Fibroblast of lung (primary cell): ENCODE results near the gene PRELID3B. TPM values are rescaled to one million over a fixed set of nuclear protein-coding genes. Genes with fewer than 3 reads are reported as not detected.

Experiments
- DNase-seq, 2 donors: peaks; one replicate each; pipeline versions ENCODE4 v3.0.0 to v3.0.0-alpha.2; 2010; ENCODE audit warnings: low read depth in 2 of 2
- H2AFZ ChIP-seq: 2 replicates; pipeline ENCODE4 v1.5.1; 2012; ENCODE audit warnings: low read length, control low read depth, inconsistent platforms
- H3K27ac ChIP-seq: 2 replicates; pipeline ENCODE4 v1.5.1; 2011; ENCODE audit warnings: low read length, control low read depth; ENCODE audit not compliant: insufficient read depth
- H3K27me3 ChIP-seq: 2 replicates; pipeline ENCODE4 v1.5.1; 2011; ENCODE audit warnings: mild to moderate bottlenecking, low read length; ENCODE audit not compliant: control insufficient read depth, insufficient read depth
- H3K36me3 ChIP-seq: 2 replicates; pipeline ENCODE4 v1.5.1; 2011; ENCODE audit warnings: low read length; ENCODE audit not compliant: control insufficient read depth, insufficient read depth
- H3K4me1 ChIP-seq: 2 replicates; pipeline ENCODE4 v1.5.1; 2011; ENCODE audit warnings: low read length; ENCODE audit not compliant: control insufficient read depth, insufficient read depth; ENCODE audit errors: extremely low read depth
- H3K4me2 ChIP-seq: 2 replicates; pipeline ENCODE4 v1.5.1; 2011; ENCODE audit warnings: low read length, control low read depth; ENCODE audit not compliant: insufficient read depth; ENCODE audit errors: extremely low read depth
- H3K4me3 ChIP-seq, 4 experiments: fragments of 200-600 bp in 1 of 4; sonication (generic) in 1 of 4; replicated peaks in 1 of 4; 2 replicates each; pipeline ENCODE4 v1.5.1; 2011 to 2016; ENCODE audit warnings: low read length in 4 of 4, low read depth in 3 of 4, mild to moderate bottlenecking in 3 of 4, control low read depth in 2 of 4, inconsistent platforms in 1 of 4, mixed read lengths in 1 of 4; ENCODE audit not compliant: insufficient read depth in 1 of 4; ENCODE audit errors: control extremely low read depth in 1 of 4
- H3K79me2 ChIP-seq: 2 replicates; pipeline ENCODE4 v1.5.1; 2012; ENCODE audit warnings: mild to moderate bottlenecking, low read length, inconsistent platforms; ENCODE audit not compliant: control insufficient read depth, insufficient read depth
- H3K9ac ChIP-seq: 2 replicates; pipeline ENCODE4 v1.5.1; 2011; ENCODE audit warnings: mild to moderate bottlenecking, low read length, control low read depth; ENCODE audit not compliant: insufficient read depth
- H3K9me3 ChIP-seq: 2 replicates; pipeline ENCODE4 v1.5.1; 2012; ENCODE audit warnings: low read depth, low read length; ENCODE audit not compliant: control insufficient read depth, insufficient read depth
- H4K20me1 ChIP-seq: 2 replicates; pipeline ENCODE4 v1.5.1; 2011; ENCODE audit warnings: low read length; ENCODE audit not compliant: control insufficient read depth, insufficient read depth; ENCODE audit errors: extremely low read depth
- EZH2 ChIP-seq: IDR thresholded peaks from 2 replicates; pipeline ENCODE4 v1.5.1; 2012; ENCODE audit warnings: low read length, control low read depth, mild to moderate bottlenecking; ENCODE audit errors: missing control alignments
- polyA plus RNA-seq, 2 donors: library from polyadenylated mRNA; depleted of rRNA in 1 of 2; stranded (reverse) in 1 of 2; unstranded in 1 of 2; fragments of >200 nt; gene quantifications; 2 replicates each; pipeline ENCODE4 v1.2.1, GENCODE V29; 2011 to 2012; ENCODE audit warnings: missing spikeins in 1 of 2
- total RNA-seq: library from RNA; depleted of rRNA; stranded (reverse); fragments of >200 nt; gene quantifications from 2 replicates; pipeline ENCODE4 v1.2.1, GENCODE V29; 2014
- TF ChIP-seq, protein P1 (sequence below), 2 donors: IDR thresholded peaks in 1 of 2; conservative IDR thresholded peaks in 1 of 2; 1 replicate in 1 of 2; 2 replicates in 1 of 2; pipeline ENCODE4 v1.5.1; 2011 to 2012; ENCODE audit warnings: low read length in 2 of 2, control low read depth in 1 of 2, inconsistent platforms in 1 of 2, low read depth in 1 of 2, mild to moderate bottlenecking in 1 of 2

Gene PRELID3B
- total and polyA plus RNA-seq, 2 donors (not counting 1 experiment from before 2014, with no cell fraction given), result 64.5 to 127 TPM

DNA sequence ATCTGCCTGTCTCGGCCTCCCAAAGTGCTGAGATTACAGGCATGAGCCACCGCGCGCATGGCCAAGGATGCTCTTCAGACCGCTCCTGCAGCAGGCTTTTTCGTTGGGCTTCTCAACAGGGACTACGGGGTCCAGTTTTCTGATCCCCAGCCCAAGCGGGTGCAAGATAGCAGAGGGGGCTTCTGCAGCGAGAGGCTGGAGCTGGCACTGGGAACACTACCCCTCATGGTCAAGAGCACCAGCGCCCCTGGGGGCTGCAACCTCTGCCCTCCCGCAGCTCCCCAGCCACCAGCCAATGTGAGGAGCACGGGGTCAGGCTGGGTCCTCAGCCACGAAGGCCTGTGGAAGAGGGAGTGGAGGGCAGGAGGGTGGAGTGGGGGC lies 41.5 kb downstream of the PRELID3B start:
- H3K79me2 ChIP-seq, result peaks cover 4% of the 10 kb centered on the region
- no peak overlapping the region for H3K27ac ChIP-seq
- H3K4me1 ChIP-seq, result peaks cover 8% of the 10 kb centered on the region
- no peaks in the 10 kb centered on the region for H3K27me3 ChIP-seq
- H3K4me3 ChIP-seq, result no peak overlapping the region
- H3K9me3 ChIP-seq, result no peaks in the 10 kb centered on the region
- no peak overlapping the region for H3K9ac ChIP-seq
- H3K4me2 ChIP-seq, result no peak overlapping the region
- H3K36me3 ChIP-seq, result peaks cover 16% of the 10 kb centered on the region
- no peak for TF ChIP-seq EZH2
- TF ChIP-seq, protein P1, sequence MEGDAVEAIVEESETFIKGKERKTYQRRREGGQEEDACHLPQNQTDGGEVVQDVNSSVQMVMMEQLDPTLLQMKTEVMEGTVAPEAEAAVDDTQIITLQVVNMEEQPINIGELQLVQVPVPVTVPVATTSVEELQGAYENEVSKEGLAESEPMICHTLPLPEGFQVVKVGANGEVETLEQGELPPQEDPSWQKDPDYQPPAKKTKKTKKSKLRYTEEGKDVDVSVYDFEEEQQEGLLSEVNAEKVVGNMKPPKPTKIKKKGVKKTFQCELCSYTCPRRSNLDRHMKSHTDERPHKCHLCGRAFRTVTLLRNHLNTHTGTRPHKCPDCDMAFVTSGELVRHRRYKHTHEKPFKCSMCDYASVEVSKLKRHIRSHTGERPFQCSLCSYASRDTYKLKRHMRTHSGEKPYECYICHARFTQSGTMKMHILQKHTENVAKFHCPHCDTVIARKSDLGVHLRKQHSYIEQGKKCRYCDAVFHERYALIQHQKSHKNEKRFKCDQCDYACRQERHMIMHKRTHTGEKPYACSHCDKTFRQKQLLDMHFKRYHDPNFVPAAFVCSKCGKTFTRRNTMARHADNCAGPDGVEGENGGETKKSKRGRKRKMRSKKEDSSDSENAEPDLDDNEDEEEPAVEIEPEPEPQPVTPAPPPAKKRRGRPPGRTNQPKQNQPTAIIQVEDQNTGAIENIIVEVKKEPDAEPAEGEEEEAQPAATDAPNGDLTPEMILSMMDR (conservative IDR thresholded peaks at IDR 0.05 in 1 of 2, IDR thresholded peaks at IDR 0.05 in 1 of 2; ENCODE audit: low read depth in 1 of 2, low read length in 2 of 2), result no peak
- no peak overlapping the region for H2AFZ ChIP-seq
- no peak for DNase-seq
- no peaks in the 10 kb centered on the region for H4K20me1 ChIP-seq

DNA sequence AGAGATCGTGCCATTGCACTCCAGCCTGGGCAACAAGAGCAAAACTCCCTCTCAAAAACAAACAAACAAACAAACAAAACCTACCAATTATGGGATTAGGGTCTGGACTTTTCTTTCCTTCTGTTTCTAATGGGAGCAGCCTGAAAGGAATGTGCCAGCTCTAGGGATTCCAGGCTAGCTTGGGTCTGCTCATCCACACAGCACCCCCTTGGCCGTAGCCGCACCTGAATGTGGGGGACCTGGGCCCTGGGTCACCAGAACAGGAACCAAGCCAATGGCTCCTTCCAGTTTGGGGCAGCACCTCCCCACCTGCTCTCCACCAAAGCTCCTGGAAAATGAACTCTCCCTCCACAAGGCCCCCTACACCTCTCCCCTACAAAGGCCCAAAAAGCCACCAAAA lies 42.3 kb downstream of the PRELID3B start:
- Histone ChIP-seq H3K9me3 (no peaks in the 10 kb centered on the region), H2AFZ (no peak overlapping the region)
- TF ChIP-seq, protein P1 (conservative IDR thresholded peaks at IDR 0.05 in 1 of 2, IDR thresholded peaks at IDR 0.05 in 1 of 2; ENCODE audit: low read depth in 1 of 2, low read length in 2 of 2), result no peak

DNA sequence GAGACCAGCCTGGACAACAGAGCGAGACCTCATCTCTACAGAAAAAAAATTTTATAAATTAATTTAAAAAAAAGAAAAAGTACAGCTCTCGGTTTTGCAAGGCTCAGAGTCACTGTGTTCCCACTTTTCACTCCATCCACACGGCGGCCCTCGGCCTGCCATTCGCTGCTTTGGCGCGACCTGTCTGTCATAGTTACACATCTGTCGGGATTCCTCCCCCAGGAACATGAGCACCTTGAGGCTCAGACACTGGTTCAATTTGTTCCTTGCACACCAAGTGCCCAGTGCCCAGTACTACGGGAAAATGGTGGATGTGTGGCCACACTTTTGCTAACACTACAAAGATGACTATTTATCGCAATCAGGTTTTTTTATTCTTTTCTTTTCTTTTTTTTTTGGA lies 43.9 kb downstream of the PRELID3B start:
- Histone ChIP-seq H3K36me3 (peaks cover 26% of the 10 kb centered on the region), H3K9ac (no peak overlapping the region), H3K4me3 (no peak overlapping the region), H3K27ac (no peak overlapping the region), H3K27me3 (no peaks in the 10 kb centered on the region), H3K4me2 (no peak overlapping the region), H3K9me3 (no peaks in the 10 kb centered on the region), H2AFZ (no peak overlapping the region), H4K20me1 (no peaks in the 10 kb centered on the region), H3K79me2 (no peaks in the 10 kb centered on the region), H3K4me1 (peaks cover under 1% of the 10 kb centered on the region)
- DNase-seq, result no peak
- no peak for TF ChIP-seq EZH2
- TF ChIP-seq, protein P1 (conservative IDR thresholded peaks at IDR 0.05 in 1 of 2, IDR thresholded peaks at IDR 0.05 in 1 of 2; ENCODE audit: low read depth in 1 of 2, low read length in 2 of 2), result no peak

More for the DNA sequence above, 42.3 kb downstream of the PRELID3B start:
- DNase-seq, result no peak
- Histone ChIP-seq H3K36me3 (peaks cover 20% of the 10 kb centered on the region), H3K27ac (no peak overlapping the region), H3K4me3 (no peak overlapping the region), H4K20me1 (no peaks in the 10 kb centered on the region), H3K4me1 (peaks cover 3% of the 10 kb centered on the region), H3K79me2 (no peaks in the 10 kb centered on the region), H3K27me3 (no peaks in the 10 kb centered on the region), H3K4me2 (no peak overlapping the region), H3K9ac (no peak overlapping the region)
